ENCODE measurements around the gene KLHL29.

The KLHL29 gene

DNA sequence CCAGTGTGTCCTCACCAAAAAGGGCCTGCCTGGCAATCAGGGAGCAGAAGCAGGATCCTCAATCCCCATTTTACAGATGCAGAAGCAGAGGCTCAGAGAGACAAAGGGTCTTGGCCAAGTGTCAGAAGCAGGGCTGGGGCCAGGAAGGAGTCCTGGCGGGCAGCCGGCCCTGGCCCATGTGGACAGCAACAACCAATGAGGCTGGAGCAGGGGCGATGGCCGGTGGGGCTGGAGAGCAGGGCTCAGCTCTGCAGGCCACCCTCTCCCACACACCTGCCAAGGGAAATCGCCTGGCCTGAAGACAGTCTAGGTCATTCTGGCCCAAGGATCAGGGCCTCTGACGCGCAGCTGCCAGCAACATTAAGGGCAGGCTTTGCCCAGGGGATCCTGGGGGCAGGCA is 298.0 kb downstream of the KLHL29 start:
- DNase-seq (ENCODE audit: low spot score) = no peak

GRCh38 chr2:23684395-23685176 is 299.6 kb downstream of the KLHL29 start:
- DNase-seq (ENCODE audit: low spot score) = no peak

DNA sequence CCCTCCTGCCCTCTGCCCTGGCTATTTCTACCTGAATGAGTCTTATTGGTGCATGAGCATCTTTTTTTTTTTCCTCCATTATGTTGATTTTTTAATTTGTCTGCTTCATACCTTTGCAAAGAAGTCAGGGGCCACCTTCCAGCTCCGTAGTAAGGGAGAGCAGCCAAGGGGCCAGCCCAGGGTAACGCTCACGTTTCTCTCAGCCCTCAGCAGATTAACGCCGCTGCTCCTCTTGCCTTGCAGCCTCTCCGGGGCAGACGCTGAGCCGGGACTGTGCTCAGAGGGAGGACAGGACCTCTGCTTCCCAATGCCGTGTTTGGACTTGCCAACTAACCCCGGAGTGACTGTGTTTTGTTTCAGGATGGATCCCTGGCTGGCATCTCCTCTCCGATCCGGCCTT is 300.2 kb downstream of the KLHL29 start:
- DNase-seq (ENCODE audit: low spot score) = no peak

DNA sequence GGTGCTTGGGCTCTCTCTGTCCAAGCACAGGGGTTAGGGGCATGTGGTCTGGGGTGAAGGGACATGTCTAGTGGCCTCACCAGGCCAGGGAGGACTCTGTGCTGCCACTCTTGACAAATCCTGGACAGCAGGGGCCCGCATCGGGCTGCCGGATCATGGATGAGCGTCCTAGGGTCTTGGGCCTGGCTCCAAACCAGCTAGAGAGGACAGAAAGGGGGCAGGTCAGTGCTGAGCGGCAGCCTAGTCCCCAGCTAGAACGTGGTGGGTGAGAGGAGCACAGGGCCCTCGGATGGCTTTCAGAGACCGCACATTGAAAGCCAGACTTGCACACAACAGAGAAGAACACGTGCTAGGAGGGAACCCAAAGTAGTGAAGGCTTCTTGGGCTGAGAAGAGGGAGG is 300.7 kb downstream of the KLHL29 start:
- no peak for DNase-seq (ENCODE audit: low spot score)

DNA sequence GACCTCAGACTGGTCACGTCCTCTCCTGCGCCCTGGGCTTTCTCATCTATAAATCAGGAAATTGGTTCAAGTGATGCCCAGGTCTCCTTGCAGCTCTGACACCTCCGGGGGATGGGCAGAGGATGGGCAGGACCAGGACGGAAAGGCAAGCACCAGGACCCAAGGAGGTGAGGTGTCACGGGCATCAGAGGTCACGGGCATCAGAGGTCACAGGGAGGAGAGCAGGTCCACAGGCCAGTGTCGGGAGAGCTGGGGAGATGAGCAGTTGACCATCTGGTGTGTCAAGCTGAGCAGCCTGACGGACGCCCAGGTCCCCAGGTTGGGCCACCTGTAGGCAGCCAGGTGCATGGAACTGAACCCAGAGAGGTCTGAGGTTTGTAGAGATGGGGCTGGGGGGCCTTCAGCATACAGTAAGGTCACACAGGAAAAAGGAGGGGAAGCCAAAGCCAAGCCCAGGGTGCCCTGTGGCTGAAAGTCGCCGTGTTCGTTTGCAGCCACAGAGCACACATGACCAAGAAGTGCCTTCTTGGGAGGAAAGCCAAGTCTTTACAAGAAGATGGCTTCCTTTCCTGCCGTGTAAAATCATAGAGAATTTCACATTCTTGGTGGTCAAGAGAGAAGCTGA is 301.5 kb downstream of the KLHL29 start:
- DNase-seq (ENCODE audit: low spot score) = no peak

GRCh38 chr2:23687214-23687613 is 302.2 kb downstream of the KLHL29 start:
- no peak for DNase-seq (ENCODE audit: low spot score)

- DNase-seq (ENCODE audit: low spot score) = no peak
These were observed 302.7 kb downstream of the KLHL29 start for GRCh38 chr2:23687713-23688112.

GRCh38 chr2:23688486-23689130 is 303.6 kb downstream of the KLHL29 start:
- DNase-seq (ENCODE audit: low spot score) = no peak

DNA sequence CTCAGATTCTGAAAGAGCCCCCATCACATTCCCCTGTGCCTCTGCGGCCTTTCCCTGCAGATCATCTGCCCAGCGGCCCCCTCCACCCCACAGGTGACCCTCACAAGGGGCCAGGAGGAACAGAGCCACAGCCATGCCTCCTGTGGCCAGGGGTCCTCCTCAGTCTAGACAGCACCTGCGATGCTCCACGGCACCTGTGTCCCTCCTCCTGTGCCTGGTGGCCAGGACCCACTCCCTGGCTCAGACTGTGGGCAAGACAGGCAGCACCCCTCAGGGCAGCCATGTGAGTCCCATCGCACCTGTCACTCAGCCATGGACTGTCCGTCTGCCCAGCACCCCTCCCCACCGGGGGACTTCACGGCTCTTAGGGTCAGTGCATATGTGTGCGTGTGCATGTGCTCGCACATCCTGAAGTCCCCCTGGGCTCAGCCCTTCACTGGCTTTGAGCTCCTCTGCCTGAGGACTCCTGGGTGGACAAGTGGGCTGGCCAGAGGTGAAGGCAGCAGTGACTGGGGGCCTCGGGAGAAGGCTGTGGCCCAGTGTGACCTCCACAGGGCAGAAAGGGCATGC is 304.2 kb downstream of the KLHL29 start:
- no peak for DNase-seq (ENCODE audit: low spot score)

DNA sequence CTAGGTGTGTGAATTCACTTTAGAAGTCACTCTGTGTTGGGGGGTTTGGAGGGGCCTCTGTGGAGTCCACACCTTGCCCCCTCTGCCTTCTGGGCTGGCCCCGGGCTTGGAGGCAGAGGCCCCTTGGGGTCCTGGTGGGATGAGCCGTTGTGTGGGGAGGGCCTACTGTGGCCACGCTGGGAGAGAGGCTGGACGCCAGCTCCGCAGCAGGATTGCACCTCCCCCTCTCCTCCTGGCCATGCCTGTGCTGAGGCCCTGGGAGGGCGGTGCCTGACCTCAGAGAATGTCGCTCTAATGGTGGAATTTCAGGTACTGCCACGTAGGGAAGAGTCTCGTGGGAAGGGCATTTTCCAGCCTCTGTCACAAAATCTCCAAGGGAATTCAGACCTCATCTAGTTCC is 304.9 kb downstream of the KLHL29 start:
- no peak for DNase-seq (ENCODE audit: low spot score)

- DNase-seq (ENCODE audit: low spot score) = no peak
These were observed 305.6 kb downstream of the KLHL29 start for GRCh38 chr2:23690421-23691105.

DNA sequence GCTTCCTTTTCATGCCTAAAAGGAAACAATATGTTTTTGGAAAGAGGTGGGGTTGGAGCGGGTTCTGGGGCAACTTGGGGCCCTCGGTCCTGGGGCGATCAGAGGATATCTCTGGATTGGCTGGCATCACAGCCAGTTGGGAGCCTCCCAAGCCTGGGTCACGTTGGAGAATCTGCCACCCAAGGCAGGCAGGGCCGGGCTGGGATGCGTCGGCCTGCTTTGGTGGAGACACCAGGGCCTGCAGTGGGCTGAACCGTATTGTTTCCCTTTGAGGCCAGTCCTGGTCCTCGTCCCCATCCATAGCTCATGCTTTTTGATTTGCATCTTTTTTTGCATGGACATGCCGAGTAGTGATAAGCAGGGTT is 306.1 kb downstream of the KLHL29 start:
- no peak for DNase-seq (ENCODE audit: low spot score)

DNA sequence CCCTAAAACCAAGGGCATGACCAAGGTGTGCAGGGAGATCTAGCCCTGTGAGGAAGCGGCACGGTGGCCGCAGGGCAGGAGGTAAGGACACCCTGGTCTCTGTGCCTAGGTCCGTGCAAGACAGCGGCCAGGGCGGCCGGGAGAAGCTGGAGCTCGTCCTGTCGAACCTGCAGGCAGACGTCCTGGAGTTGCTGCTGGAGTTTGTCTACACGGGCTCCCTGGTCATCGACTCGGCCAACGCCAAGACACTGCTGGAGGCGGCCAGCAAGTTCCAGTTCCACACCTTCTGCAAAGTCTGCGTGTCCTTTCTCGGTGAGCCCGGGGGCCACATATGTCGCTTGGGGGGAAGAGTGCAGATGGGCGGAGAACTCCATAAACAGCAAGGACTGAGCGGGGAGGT is 306.6 kb downstream of the KLHL29 start:
- DNase-seq (ENCODE audit: low spot score) = no peak

- DNase-seq (ENCODE audit: low spot score) = no peak
These were observed 307.3 kb downstream of the KLHL29 start for GRCh38 chr2:23692263-23692662.

- no peak for DNase-seq (ENCODE audit: low spot score)
These were observed 308.0 kb downstream of the KLHL29 start for GRCh38 chr2:23692851-23693605.

DNA sequence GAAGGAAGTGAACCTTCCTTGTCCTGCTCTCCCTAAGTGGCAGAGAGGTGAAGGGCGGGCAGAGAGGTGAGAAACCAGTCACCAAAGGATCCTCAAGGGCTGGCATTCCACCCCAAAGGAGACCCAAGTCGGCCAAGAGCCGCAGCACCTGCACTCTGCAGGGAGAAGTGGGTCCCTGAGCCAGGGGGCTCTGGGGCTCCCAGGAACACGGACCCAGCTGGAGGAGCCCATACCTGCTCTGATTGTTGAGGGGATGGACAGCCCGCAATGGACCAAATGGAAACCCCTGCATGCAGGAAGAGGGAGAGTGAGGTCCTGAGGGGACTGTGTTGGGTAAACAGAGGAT is 308.6 kb downstream of the KLHL29 start:
- no peak for DNase-seq (ENCODE audit: low spot score)

DNA sequence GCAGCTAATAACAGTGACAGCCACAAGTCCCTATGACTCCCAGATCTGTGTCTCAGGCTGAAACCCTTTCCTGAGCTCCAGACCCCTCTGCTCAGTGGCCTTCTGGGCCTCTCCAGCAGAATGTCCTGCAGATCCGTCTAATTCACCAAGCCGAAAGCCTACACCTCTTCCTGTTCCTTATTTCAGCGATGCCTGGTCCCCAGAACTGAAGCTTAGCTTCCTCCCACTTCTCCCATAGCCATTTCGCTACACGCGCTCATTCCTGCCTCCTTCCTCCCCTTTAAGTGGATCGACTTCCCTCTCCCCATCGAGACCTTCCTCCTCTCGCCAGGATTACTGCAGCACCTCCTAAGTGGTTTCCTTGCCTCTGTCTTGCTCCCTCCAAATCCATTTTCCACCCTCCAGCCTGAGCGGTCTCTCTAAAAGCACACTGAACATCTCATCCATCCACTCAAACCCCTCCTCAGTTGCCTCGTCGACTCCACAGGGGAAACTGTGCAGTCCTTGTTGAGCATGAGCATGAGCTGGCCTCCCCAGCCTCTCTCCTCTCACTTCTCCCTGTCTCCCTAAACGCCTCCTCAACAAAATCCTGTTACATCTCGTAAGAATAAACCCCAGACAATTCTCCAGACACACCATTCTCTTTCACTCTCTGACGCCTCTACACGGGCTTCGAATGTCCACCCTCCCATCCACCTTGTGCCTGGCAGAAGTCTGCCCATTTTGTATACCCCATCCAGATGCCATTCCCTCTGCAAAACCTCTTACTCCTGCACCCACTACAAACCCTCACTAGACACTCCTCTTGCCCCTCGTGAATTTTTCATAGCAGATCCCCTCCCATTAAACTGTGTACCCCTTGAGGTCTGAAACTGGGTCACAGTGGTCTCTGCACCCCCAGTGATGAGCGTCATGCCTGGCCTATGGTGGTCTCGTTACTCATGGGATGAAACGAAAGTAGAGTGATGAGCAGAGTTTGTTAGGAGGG is 309.4 kb downstream of the KLHL29 start:
- no peak for DNase-seq (ENCODE audit: low spot score)

DNA sequence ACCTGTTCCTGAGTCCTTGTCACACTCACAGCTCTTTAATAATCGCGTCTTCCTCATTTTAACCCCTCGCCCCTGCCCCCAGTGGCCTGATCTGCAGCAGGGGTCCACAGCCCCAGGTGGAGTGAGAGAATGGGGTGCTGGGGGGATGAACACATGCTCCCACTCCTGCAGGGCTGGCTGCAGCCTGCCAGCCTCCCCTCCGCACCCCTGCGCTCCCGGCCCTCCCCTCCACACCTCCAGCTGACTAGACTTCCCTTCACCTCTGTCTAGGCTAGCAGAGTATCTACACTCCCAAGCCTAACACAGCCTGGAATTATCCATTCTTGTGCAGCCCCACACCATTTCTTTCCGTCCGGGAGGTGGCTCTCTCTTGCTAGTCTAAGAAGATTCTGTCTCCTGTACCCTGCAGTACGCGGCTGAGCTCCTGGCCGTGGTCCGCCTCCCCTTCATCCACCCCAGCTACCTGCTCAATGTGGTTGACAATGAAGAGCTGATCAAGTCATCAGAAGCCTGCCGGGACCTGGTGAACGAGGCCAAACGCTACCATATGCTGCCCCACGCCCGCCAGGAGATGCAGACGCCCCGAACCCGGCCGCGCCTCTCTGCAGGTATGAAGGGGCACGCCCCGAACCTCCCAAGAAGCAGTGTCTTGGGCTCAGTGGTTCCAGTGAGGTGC is 310.4 kb downstream of the KLHL29 start:
- DNase-seq (ENCODE audit: low spot score) = no peak

DNA sequence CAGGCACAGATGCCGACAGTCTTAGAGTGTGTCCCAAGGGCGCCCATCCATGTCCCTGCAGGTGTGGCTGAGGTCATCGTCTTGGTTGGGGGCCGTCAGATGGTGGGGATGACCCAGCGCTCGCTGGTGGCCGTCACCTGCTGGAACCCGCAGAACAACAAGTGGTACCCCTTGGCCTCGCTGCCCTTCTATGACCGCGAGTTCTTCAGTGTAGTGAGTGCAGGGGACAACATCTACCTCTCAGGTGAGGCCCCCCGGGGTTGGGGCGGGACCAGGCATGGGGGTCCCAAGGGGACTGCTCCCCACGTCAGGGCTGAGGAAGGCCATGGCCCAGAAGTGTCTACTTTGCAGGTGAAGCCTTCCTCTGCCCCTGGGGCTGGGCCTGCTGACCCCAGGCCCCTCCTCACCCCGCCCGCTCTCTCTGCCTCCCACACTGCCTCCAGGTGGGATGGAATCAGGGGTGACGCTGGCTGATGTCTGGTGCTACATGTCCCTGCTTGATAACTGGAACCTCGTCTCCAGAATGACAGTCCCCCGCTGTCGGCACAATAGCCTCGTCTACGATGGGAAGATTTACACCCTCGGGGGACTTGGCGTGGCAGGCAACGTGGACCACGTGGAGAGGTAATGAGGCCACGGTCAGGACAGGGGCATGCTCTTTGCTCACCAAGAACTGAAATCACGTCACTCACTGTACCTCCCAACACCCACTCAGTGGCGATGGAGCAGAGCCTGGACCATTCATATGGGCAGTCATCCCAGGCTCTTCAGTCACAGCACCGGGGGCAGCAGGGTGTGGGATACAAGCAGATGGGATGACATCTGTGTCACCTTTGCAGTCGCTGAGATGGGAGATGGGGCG is 311.1 kb downstream of the KLHL29 start:
- DNase-seq (ENCODE audit: low spot score) = no peak
